GM12801 (cell line): ENCODE data around the gene GNA15.

Experiments used
- TF ChIP-seq, protein P1 (sequence below): IDR thresholded peaks from one replicate; pipeline ENCODE4 v1.5.1; 2011; ENCODE audit warnings: control low read depth; ENCODE audit not compliant: insufficient read length; ENCODE audit errors: extremely low read depth

GNA15 gene

DNA sequence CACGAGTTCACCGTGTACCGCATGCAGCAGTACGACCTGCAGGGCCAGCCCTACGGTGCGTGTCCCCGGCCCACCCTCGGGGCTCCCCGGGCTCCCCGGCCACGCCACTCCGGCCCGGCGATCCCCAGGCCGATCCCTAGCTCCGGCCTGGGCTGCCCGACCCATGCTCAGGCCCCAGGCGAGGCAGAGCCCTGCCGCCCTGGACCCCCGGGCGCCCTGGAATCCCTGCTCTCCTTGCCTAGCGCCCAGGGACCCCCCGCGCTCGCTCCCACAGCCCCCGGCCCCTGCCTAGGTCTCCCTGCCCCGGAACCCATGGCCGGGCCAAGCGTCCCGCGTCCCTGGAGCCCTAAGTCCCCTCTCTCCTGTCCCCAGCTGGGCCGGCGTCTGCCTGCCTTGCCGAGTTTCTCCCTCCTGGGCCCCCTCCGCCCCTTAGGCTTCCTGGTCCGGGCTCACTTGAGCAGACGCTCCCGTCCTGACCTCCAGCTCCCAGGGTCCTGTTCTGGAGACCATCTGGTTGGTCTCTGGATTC is 50.4 kb downstream of the GNA15 start:
- TF ChIP-seq, protein P1, sequence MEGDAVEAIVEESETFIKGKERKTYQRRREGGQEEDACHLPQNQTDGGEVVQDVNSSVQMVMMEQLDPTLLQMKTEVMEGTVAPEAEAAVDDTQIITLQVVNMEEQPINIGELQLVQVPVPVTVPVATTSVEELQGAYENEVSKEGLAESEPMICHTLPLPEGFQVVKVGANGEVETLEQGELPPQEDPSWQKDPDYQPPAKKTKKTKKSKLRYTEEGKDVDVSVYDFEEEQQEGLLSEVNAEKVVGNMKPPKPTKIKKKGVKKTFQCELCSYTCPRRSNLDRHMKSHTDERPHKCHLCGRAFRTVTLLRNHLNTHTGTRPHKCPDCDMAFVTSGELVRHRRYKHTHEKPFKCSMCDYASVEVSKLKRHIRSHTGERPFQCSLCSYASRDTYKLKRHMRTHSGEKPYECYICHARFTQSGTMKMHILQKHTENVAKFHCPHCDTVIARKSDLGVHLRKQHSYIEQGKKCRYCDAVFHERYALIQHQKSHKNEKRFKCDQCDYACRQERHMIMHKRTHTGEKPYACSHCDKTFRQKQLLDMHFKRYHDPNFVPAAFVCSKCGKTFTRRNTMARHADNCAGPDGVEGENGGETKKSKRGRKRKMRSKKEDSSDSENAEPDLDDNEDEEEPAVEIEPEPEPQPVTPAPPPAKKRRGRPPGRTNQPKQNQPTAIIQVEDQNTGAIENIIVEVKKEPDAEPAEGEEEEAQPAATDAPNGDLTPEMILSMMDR = no peak

DNA sequence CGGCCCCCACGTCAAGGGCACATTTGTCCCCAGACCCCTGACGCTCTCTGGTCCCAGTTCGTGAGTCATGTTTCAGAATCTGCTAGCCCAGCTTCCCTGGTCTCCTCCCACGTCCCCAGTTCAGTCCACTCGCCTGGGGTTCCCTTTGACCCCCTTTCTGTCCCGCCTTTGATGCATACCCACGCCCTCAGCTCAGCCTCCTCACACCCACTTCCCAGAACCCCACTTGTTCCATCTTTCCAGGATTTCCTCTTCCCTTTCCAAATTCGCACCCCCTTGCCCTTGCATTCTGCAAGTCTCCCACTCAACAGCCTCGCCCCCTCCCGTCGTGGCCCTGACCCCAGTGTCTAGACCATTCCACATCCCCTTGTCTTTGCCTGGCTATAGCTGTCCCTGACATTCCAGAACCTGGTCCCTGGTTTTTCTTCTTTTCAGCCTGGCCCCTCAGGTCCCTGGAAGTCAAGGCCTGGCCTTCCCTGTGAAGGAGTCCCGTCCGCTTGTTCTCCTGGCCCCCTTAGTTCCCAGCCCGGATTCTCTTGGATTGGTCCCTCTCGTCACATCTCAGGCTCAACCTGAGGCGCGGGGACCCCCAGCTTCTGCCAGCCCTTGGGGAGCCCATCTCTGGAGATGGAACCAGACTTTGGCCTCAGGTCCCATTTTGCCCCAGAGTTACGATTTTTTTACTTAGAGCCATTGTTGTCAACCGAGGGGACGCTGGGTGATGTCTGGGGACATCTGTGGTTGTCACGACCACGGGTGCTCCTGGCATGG is 51.2 kb downstream of the GNA15 start:
- TF ChIP-seq, protein P1 = no peak

DNA sequence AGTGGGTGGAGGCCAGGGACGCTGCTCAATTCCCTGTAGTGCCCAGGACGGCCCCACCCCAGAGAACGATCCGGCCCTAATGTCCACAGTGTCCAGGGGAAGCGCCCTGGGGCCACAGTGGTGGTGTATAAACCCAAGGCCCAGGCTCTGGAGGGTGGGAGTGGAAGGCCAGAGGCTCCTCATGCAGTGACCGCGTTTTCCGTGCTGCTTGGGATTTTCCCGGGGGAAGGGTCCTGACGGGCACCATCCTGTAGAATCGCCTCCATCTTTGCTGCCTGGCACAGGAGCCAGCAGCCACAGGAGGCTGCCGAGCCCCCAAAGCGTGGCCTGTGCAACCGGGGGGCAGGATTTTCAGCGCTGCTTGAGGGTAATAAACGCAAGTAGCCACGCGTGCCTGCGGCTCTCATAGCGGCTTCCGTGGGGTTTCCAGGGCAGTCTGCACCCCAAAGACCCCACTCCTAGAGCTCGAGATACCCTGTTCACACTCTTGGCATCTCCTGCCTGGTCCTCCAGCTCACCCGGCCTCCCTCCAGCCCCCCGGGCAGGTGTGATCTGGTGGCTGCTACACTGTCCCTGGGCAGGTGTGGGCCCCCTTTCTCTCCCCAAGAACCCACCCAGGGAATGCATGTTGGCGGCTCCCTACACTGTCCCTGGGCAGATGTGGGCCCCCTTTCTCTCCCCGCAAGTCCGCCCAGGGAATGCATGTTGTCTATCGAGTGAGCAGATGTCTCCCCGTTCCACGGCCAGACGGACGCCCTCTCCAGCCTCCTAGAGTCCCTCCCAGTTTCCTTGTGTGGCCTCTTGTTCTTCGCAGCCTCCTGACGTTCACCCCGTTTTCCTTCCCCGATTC is 52.1 kb downstream of the GNA15 start:
- TF ChIP-seq, protein P1 = no peak

DNA sequence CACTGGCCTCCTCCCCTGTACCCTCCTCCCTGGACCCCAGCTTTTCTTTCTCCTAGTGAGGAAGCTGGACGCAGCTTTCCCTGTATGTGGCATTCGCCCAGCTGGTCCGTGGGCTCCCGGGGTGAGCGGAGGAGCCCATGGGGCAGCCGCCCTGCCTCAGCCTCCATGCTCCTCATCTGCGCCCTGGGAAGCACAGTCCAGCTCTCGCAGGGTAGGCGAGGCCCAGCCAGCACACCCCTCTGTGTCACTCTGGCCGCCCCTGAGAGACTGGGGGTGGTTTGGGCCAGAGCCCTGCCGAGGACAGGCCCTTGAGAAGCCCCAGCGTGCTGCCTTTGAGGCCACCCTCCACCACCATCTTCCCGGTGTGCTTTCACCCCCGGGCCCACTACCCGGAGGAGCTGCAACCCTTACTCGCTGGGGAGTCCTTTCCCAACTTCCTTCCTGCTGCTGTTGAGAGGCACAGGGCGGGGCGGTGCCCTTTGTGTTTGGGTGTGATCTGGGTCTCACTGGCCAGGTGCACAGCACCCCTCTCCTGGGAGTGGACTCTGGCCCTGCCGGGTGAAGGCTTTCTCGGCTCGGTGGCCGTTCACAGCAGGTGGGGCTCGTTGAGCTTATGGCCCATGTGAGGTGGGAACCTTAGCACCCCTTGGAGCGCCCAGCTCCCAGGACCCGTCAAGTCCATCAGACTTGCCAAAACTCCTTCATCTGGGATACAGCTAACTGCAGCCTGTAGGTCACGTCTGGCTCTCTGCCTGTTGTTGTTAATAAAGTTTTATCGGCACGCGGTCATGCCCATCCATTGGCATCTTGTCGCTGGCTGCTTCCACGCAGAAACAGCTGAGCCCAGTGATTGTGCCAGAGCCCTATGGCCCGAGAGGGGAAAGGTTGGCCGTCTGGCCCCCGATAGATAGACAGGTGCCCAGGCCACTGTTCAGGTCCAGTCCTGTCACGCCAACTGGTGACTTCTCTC is 53.1 kb downstream of the GNA15 start:
- TF ChIP-seq, protein P1 = no peak

DNA sequence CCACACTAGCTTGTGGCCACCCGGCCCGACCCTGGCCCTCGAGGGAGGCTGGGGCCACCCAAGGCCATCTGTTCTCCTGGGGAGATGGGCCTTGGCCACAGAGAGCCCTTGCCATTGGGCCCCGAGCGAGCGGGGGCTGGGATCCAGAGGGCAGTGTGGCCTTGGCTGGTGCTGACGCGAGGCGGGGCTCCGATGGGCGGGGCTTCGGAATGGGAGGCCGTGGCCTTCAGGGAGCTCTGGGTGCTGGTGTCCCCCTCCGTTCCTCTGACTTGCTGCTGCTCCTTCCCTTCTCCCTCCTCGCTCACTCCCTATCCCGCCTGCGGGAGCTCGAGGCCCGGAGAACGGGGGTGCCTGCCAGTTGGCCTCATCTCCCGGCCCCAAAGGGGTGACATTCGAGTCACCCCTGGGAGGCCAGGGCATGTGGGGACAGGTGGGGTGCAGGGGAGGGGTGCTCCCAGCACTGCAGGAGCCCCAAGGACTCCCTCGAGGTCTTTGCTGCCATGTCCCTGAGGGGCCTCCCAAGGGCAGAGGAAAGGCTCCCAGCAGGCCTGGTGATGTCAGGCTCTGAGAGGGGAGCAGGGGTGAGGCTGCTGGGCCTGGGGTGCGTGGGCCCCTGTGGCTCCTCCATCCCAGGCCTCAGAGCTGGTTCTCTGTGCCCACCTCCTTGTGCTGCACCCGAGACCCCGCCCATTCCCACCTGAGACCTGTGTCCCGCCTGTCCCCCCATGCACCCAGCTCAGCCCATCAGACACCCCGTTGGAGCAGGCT is 54.1 kb downstream of the GNA15 start:
- TF ChIP-seq, protein P1 = no peak

DNA sequence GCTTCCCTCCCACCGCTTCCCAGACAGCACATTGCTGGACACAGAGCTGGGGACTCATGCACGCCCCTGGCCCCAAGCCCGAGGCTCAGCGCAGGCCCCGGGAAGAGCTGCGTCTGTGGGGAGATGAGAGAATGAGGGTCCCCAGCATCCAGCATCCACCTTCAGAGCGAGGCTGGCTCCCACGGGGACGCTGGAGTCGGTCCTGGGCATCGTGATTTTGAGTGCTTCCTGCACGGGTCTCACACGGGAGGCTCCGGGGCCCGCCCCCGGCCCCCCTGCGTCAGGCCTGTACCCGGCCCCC is 54.6 kb downstream of the GNA15 start:
- TF ChIP-seq, protein P1 = no peak
